A673 (cell line): ENCODE measurements around the gene SEC31A. TPM values are rescaled to one million over a fixed set of nuclear protein-coding genes. Genes with fewer than 3 reads are reported as not detected.

Source experiments
- BruUV-seq: library from RNA; stranded (reverse); fragments of 400-500 nt; replicated peaks from 2 replicates; lab custom pipeline; 2021; lab: Mats Ljungman, UMichigan
- CTCF ChIA-PET: fragments of 300-600 bp; sonication (Branson Sonifier 250); formaldehyde crosslinking; loops from one replicate; lab custom pipeline; 2022; ENCODE audit warnings: antibody characterized with exemption; lab: Charles Lee
- POLR2A ChIA-PET: fragments of 300-600 bp; sonication (Branson Sonifier 250); formaldehyde crosslinking; loops from one replicate; lab custom pipeline; 2022; ENCODE audit warnings: antibody characterized with exemption; ENCODE audit not compliant: low non-redundant PET; lab: Charles Lee
- DNase-seq: peaks from one replicate; pipeline ENCODE4 v3.0.0-alpha.2; 2015; ENCODE audit warnings: low spot score
- H3K27ac ChIP-seq: fragments of 200-600 bp; sonication (generic); 2 replicates; pipeline ENCODE4 v1.5.1; 2016; ENCODE audit warnings: mixed run types, low read depth, mild to moderate bottlenecking, mixed read lengths, antibody characterized with exemption, low read length; ENCODE audit not compliant: poor library complexity, severe bottlenecking
- H3K27me3 ChIP-seq: fragments of 200-600 bp; sonication (generic); replicated peaks from 2 replicates; pipeline ENCODE4 v1.6.1; 2017; ENCODE audit warnings: mixed run types, low read depth, mild to moderate bottlenecking, mixed read lengths, antibody characterized with exemption, low read length; ENCODE audit not compliant: insufficient read depth, poor library complexity
- H3K36me3 ChIP-seq: fragments of 200-600 bp; sonication (generic); 2 replicates; pipeline ENCODE4 v1.6.1; 2016; ENCODE audit warnings: mixed run types, mild to moderate bottlenecking, mixed read lengths, antibody characterized with exemption, low read length; ENCODE audit not compliant: insufficient read depth, poor library complexity, severe bottlenecking
- H3K4me1 ChIP-seq: fragments of 200-600 bp; sonication (generic); 2 replicates; pipeline ENCODE4 v1.6.1; 2017; ENCODE audit warnings: mixed run types, mild to moderate bottlenecking, mixed read lengths, antibody characterized with exemption, low read length; ENCODE audit not compliant: insufficient read depth, poor library complexity, severe bottlenecking
- H3K4me3 ChIP-seq: fragments of 200-600 bp; sonication (generic); 2 replicates; pipeline ENCODE4 v1.5.1; 2016; ENCODE audit warnings: low read depth, mixed run types, mild to moderate bottlenecking, mixed read lengths, low read length; ENCODE audit not compliant: poor library complexity, severe bottlenecking
- H3K9me3 ChIP-seq: fragments of 200-600 bp; sonication (generic); 2 replicates; pipeline ENCODE4 v1.6.1; 2016; ENCODE audit warnings: mixed run types, low read depth, mild to moderate bottlenecking, mixed read lengths, antibody characterized with exemption, low read length; ENCODE audit not compliant: poor library complexity, severe bottlenecking
- CTCF ChIP-seq: fragments of 300-800, 200-600 bp; sonication (generic); conservative IDR thresholded peaks from 2 replicates; pipeline ENCODE4 v1.5.1; 2017; ENCODE audit warnings: low read depth, mild to moderate bottlenecking, antibody characterized with exemption, low read length, moderate library complexity, mixed read lengths
- EZH2 ChIP-seq: fragments of 200-600 bp; sonication (generic); IDR thresholded peaks from 2 replicates; pipeline ENCODE4 v1.6.1; 2017; ENCODE audit warnings: borderline replicate concordance, low read depth, mild to moderate bottlenecking, mixed read lengths, antibody characterized with exemption, low read length; ENCODE audit not compliant: poor library complexity, severe bottlenecking
- intact Hi-C: fragments of 100-400 bp; cut with micrococcal nuclease; formaldehyde crosslinking; loops from one replicate; pipeline ENCODE4 v1.10.0; 2022; ENCODE audit not compliant: unreplicated experiment
- total RNA-seq: library from RNA; stranded (reverse); gene quantifications from 2 replicates; pipeline ENCODE4 v1.2.3, GENCODE V29; 2021

Gene SEC31A
- total RNA-seq, 1 experiment from 2014 or later, result 96.9 TPM

- DNase-seq, result no peak
- no peak overlapping the region for H3K27ac ChIP-seq
- TF ChIP-seq EZH2 (no peak), CTCF (no peak)
- POLR2A ChIA-PET, result no interaction called here
- no peaks in the 10 kb centered on the region for H3K9me3 ChIP-seq
- no peaks in the 10 kb centered on the region for H3K27me3 ChIP-seq
- H3K4me1 ChIP-seq, result no peaks in the 10 kb centered on the region
- peaks cover 22% of the 10 kb centered on the region for H3K36me3 ChIP-seq
- no TSS peak for BruUV-seq
- CTCF ChIA-PET, result no interaction called here
- no peak overlapping the region for H3K4me3 ChIP-seq
- intact Hi-C loops, result loop anchor here (5.0 kb wide), 1 partner anchor 434 kb away; no protein-coding TSS in a partner anchor
These were observed 5.8 kb upstream of the SEC31A start for GRCh38 chr4:82896755-82897154.

- H3K27me3 ChIP-seq, result no peaks in the 10 kb centered on the region
- no peak overlapping the region for H3K27ac ChIP-seq
- no TSS peak for BruUV-seq
- CTCF ChIA-PET, result no interaction called here
- TF ChIP-seq CTCF (no peak), EZH2 (no peak)
- peaks cover 22% of the 10 kb centered on the region for H3K36me3 ChIP-seq
- POLR2A ChIA-PET, result no interaction called here
- no peak overlapping the region for H3K4me3 ChIP-seq
- H3K4me1 ChIP-seq, result no peaks in the 10 kb centered on the region
- intact Hi-C loops, result no loop called here
- H3K9me3 ChIP-seq, result no peaks in the 10 kb centered on the region
- no peak for DNase-seq
These were observed 3.0 kb upstream of the SEC31A start for GRCh38 chr4:82893942-82894341.

- Histone ChIP-seq H3K27ac (no peak overlapping the region), H3K4me1 (no peaks in the 10 kb centered on the region), H3K27me3 (no peaks in the 10 kb centered on the region), H3K9me3 (no peaks in the 10 kb centered on the region), H3K4me3 (no peak overlapping the region), H3K36me3 (peaks cover 22% of the 10 kb centered on the region)
- intact Hi-C loops, result no loop called here
- no peak for DNase-seq
- POLR2A ChIA-PET, result no interaction called here
- no TSS peak for BruUV-seq
- CTCF ChIA-PET, result no interaction called here
- no peak for TF ChIP-seq EZH2
- TF ChIP-seq CTCF, result no peak
These were observed 1.5 kb upstream of the SEC31A start for GRCh38 chr4:82892467-82892802.
